ENCODE results near the gene GPR18. TPM values are rescaled to one million over a fixed set of nuclear protein-coding genes. Genes with fewer than 3 reads are reported as not detected.

The GPR18 gene, protein sequence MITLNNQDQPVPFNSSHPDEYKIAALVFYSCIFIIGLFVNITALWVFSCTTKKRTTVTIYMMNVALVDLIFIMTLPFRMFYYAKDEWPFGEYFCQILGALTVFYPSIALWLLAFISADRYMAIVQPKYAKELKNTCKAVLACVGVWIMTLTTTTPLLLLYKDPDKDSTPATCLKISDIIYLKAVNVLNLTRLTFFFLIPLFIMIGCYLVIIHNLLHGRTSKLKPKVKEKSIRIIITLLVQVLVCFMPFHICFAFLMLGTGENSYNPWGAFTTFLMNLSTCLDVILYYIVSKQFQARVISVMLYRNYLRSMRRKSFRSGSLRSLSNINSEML
- total RNA-seq, result under 1 TPM in 1 of 4 donors, not detected in 3; 0.36 TPM

DNA sequence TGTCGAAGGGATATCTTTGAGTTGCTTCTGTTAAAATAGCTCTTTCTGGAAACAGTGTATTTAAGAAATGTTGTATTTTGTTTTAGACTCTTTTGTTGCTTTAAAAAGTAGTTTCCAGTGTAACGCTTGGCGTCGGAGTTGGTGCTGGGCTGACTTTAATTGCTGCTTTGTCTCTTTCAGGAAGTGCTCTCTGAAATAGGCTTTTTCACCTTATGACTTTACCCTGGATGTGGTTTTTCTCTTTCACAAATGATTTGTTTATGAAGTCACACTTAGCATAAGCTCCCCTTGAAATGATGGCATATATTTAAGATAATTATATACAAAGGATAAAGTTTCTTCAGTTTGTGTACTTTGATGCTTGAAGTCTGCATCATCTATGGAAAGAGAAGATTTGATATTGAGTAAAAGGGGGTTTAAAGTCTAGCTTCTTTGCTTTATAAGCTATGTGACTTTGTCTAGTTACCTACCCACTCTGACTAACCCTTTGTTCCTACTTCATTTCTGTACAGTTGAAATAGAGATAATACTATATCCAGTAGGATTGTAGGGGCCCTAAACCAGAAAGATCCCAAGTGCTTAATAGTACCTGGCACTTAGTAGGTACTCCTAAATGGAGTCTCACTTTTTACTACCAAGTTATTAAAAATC is at the start of gene GPR18:
Gene GPR18, minus strand, starts transcription at position 170 of the 651 bp plus-strand sequence. CDS start 2,507 bp downstream, outside the sequence.
- DNase-seq (ENCODE audit: low spot score) (no peak), ATAC-seq (ENCODE audit: low FRiP score) (no peak)
- TF ChIP-seq, protein P1, sequence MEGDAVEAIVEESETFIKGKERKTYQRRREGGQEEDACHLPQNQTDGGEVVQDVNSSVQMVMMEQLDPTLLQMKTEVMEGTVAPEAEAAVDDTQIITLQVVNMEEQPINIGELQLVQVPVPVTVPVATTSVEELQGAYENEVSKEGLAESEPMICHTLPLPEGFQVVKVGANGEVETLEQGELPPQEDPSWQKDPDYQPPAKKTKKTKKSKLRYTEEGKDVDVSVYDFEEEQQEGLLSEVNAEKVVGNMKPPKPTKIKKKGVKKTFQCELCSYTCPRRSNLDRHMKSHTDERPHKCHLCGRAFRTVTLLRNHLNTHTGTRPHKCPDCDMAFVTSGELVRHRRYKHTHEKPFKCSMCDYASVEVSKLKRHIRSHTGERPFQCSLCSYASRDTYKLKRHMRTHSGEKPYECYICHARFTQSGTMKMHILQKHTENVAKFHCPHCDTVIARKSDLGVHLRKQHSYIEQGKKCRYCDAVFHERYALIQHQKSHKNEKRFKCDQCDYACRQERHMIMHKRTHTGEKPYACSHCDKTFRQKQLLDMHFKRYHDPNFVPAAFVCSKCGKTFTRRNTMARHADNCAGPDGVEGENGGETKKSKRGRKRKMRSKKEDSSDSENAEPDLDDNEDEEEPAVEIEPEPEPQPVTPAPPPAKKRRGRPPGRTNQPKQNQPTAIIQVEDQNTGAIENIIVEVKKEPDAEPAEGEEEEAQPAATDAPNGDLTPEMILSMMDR (IDR thresholded peaks at IDR 0.05), result no peak

DNA sequence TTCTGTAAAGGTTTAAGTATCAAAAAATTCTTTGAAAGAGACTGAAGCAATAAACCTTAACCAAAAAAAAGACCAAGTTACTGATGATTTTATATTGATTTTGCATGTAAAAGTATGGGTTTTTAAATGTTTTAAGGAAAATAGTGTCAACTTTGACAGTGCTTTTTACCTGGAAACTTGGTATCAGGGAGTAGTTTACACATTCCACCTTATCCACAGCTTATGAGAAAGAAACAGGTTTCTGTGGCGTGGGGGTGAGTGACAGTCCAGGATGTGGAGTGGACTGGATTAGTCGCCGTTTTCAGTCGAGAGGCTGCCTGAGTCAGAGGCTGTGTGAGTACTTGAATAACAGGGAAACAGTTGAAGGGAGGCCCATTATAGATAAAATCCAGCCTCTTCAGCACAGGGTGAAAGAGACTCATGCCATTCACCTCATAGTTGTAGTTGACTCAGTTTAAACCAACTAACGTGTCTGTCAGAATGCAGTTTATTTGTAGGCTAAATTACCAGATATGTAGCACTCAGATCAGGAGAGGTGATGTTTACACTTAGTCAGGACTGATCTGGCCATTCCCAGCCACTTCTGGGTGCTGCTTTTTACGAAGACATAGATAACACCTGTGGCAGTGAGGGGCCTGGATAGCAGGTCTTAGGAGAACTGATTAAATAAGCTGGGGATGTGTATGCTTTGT is 49.6 kb upstream of the GPR18 start:
- ATAC-seq (ENCODE audit: low FRiP score), result no peak
- TF ChIP-seq, protein P1 (IDR thresholded peaks at IDR 0.05), result no peak
- DNase-seq (ENCODE audit: low spot score), result no peak

DNA sequence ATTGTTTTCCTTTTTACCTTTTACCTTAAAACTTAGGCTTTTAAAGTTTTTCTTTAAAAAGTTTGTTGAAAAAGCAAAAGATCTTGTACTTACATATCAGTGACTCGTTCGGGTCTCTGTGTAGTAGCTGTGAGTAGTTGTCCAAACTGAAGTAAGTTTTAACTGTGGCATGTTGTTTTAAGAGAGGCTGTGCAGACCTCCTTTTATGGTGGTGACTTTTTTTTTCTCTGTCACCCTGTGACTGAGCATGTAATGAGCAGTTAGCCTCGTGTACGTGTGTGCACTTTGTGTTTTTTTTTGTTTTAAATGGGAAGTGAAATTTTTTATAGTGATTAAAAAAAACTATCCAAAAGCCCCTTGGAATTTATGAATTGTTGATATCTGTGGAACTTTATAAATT is 49.1 kb upstream of the GPR18 start, which contains the start of gene GPR183:
Gene GPR183, minus strand, starts transcription at position 153 of the 400 bp plus-strand sequence. CDS start 11,254 bp downstream, outside the sequence.
- TF ChIP-seq, protein P1 (IDR thresholded peaks at IDR 0.05), result no peak
- ATAC-seq (ENCODE audit: low FRiP score) (no peak), DNase-seq (ENCODE audit: low spot score) (no peak)

DNA sequence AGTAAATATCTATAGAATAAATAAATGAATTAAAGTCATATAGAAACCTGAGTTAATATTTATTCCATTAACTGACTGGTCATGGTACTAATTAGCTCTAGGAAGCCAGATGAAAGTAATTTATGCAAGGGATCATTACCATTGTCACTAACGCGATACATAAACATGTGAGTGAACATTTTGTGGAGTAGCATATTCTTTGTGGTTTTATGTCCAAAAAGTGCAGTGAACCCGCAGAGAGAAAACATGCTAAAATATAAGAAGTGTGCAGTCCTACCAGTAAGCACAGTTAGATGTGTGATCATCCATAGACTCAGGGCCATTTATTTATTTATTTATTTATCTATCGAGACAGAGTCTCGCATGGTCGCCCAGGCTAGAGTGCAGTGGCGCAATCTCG is 47.4 kb upstream of the GPR18 start:
- DNase-seq (ENCODE audit: low spot score) (no peak), ATAC-seq (ENCODE audit: low FRiP score) (no peak)
- TF ChIP-seq, protein P1 (IDR thresholded peaks at IDR 0.05), result no peak

DNA sequence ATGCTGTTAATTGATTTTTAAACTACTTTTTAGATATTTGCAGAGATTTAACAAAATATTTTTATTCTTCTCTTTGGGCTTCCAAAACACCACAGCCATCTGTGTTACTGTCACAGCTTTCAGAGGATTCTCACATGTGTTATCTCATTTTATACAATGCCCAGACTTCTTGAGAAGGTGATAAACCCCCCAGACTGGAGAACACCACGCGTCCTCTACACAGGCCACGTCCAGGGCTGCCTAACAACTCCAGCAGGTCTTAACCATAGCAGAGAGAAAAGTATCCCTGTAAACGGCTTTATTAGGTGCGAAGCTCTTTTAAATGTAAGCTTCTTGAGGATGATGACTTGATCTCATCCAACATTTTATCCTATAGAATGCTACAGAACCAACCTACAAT is 47.0 kb upstream of the GPR18 start:
- ATAC-seq (ENCODE audit: low FRiP score) (no peak), DNase-seq (ENCODE audit: low spot score) (no peak)
- TF ChIP-seq, protein P1 (IDR thresholded peaks at IDR 0.05), result no peak

DNA sequence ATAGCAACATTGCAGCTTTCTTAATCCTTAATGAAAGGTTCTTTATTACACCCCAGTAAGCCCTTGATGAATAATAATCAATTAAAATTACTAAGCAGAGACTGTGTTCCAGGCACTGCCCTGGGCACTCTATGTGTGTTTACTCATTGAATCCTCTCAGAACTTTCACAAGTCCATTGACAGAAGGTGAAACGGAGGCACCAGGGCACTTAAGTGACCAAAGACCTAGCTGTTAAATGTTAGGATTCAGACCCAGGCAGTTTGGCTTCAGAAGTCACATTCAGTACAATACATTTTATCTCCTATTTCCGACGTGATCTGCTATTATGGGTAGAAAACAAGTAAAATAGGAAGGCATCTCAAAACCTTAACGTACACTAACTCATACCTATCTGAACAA is 46.4 kb upstream of the GPR18 start:
- DNase-seq (ENCODE audit: low spot score) (no peak), ATAC-seq (ENCODE audit: low FRiP score) (no peak)
- TF ChIP-seq, protein P1 (IDR thresholded peaks at IDR 0.05), result no peak

Data from omental fat pad (tissue), 4 donors.